Astrocyte of the spinal cord (primary cell): ENCODE measurements around the gene MRPS18A.
"Not testable (repeated sequence)": the region's sequence is repeated elsewhere in the genome, so short reads cannot be mapped to it uniquely, and the experiment has no call there.

Experiments
- DNase-seq: peaks from one replicate; pipeline ENCODE4 v3.0.0; 2011; ENCODE audit warnings: low read depth, low spot score
- H3K4me3 ChIP-seq: 2 replicates; pipeline ENCODE4 v1.5.1; 2011; ENCODE audit warnings: low read depth, mild to moderate bottlenecking, low read length, moderate library complexity
- CTCF ChIP-seq: IDR thresholded peaks from 2 replicates; pipeline ENCODE4 v1.5.1; 2012; ENCODE audit warnings: low read depth, mild to moderate bottlenecking, low read length, inconsistent platforms
- in situ Hi-C: cut with HindIII; loops from 2 replicates; pipeline ENCODE4 v1.10.0; 2017; ENCODE audit warnings: low sequenced_read_pairs

MRPS18A gene

GRCh38 chr6:43668151-43669028 is 19.2 kb downstream of the MRPS18A start:
- in situ Hi-C loops, result no loop called here
- H3K4me3 ChIP-seq, result no peak overlapping the region
- DNase-seq, result peak; percentile 32
- peak; percentile 61 for TF ChIP-seq CTCF

- no peak overlapping the region for H3K4me3 ChIP-seq
- in situ Hi-C loops, result no loop called here
- TF ChIP-seq CTCF, result peak; percentile 90
- peak; percentile 67 for DNase-seq
Measured at GRCh38 chr6:43667245-43668150, 20.1 kb downstream of the MRPS18A start.

GRCh38 chr6:43666196-43666920 is 21.2 kb downstream of the MRPS18A start:
- DNase-seq, result no peak
- in situ Hi-C loops, result no loop called here
- TF ChIP-seq CTCF, result no peak
- no peak overlapping the region for H3K4me3 ChIP-seq

GRCh38 chr6:43665376-43665775 is 22.2 kb downstream of the MRPS18A start:
- TF ChIP-seq CTCF, result no peak
- no peak overlapping the region for H3K4me3 ChIP-seq
- in situ Hi-C loops, result no loop called here
- DNase-seq, result no peak

GRCh38 chr6:43662948-43663347 is 24.6 kb downstream of the MRPS18A start:
- in situ Hi-C loops, DNase-seq, H3K4me3 ChIP-seq: not testable (repeated sequence)

GRCh38 chr6:43658161-43658560 is 29.4 kb downstream of the MRPS18A start:
- in situ Hi-C loops, result no loop called here
- DNase-seq, result no peak
- no peak overlapping the region for H3K4me3 ChIP-seq
- TF ChIP-seq CTCF, result no peak
